OCI-LY1 (cell line): ENCODE results near the gene TMC4.

Experiments used
- CTCF ChIP-seq: fragments of 200-600 bp; sonication (generic), shearing (Covaris generic); IDR thresholded peaks from 2 replicates; pipeline ENCODE4 v1.5.1; 2017; ENCODE audit warnings: mild to moderate bottlenecking, antibody characterized with exemption, low read length, moderate library complexity, mixed read lengths
- EZH2 ChIP-seq: fragments of 200-600 bp; sonication (generic), shearing (Covaris generic); IDR thresholded peaks from 2 replicates; pipeline ENCODE4 v1.8.0; 2017; ENCODE audit warnings: borderline replicate concordance, mixed run types, mild to moderate bottlenecking, antibody characterized with exemption, low read length, moderate library complexity, mixed read lengths

GRCh38 chr19:54129617-54129996 lies 43.4 kb downstream of the TMC4 start:
- TF ChIP-seq CTCF (no peak), EZH2 (no peak)
